SK-N-SH (cell line): ENCODE measurements around the gene LHPP. TPM values are rescaled to one million over a fixed set of nuclear protein-coding genes. Genes with fewer than 3 reads are reported as not detected.

Experiments used
- CTCF ChIA-PET: fragments of 300-600, 350-600 bp; formaldehyde crosslinking; extraction: SDS; loops from one replicate; lab custom pipeline; 2021; lab: Yijun Ruan, JAX
- POLR2A ChIA-PET: fragments of 350-600 bp; sonication (Branson Sonifier 250); formaldehyde crosslinking; extraction: SDS; loops from one replicate; lab custom pipeline; 2020; ENCODE audit warnings: antibody characterized with exemption, inconsistent platforms; lab: Yijun Ruan, JAX
- DNase-seq: peaks from one replicate; pipeline ENCODE4 v3.0.0; 2012
- H2AFZ ChIP-seq: fragments of 200-600 bp; sonication (generic); 2 replicates; pipeline ENCODE4 v1.8.1; 2016; ENCODE audit warnings: antibody characterized with exemption, mild to moderate bottlenecking, low read depth
- H3F3A ChIP-seq: fragments of 200-600 bp; sonication (generic); replicated peaks from 2 replicates; pipeline ENCODE3; 2016; ENCODE audit warnings: antibody characterized with exemption, mild to moderate bottlenecking; ENCODE audit not compliant: insufficient read depth
- H3K27ac ChIP-seq, 2 experiments: fragments of 200-500 bp in 1 of 2; fragments of 200-600 bp in 1 of 2; sonication (Bioruptor generic) in 1 of 2; sonication (generic), shearing (Covaris generic) in 1 of 2; 2 replicates each; pipeline versions ENCODE4 v1.5.1 to v1.6.1; 2014 to 2016; ENCODE audit warnings: low read depth in 2 of 2, inconsistent platforms in 1 of 2, low read length in 1 of 2, mild to moderate bottlenecking in 1 of 2, mixed read lengths in 1 of 2
- H3K27me3 ChIP-seq: fragments of 200-600 bp; sonication (generic), shearing (Covaris generic); 2 replicates; pipeline ENCODE4 v1.6.1; 2016; ENCODE audit warnings: mixed run types; ENCODE audit not compliant: insufficient read depth
- H3K36me3 ChIP-seq, 2 experiments: fragments of 200-500 bp in 1 of 2; fragments of 200-600 bp in 1 of 2; sonication (Bioruptor generic) in 1 of 2; sonication (generic) in 1 of 2; replicated peaks in 1 of 2; 2 replicates each; pipeline versions ENCODE3 to v1.5.1; 2014 to 2016; ENCODE audit warnings: low read length in 1 of 2, mild to moderate bottlenecking in 1 of 2; ENCODE audit not compliant: insufficient read depth in 2 of 2, control insufficient read depth in 1 of 2
- H3K4me1 ChIP-seq, 2 experiments: fragments of 200-500 bp in 1 of 2; fragments of 200-600 bp in 1 of 2; sonication (Bioruptor generic) in 1 of 2; sonication (generic), shearing (Covaris generic) in 1 of 2; 2 replicates each; pipeline versions ENCODE4 v1.5.1 to v1.6.1; 2014 to 2016; ENCODE audit warnings: low read depth in 1 of 2, low read length in 1 of 2, mixed run types in 1 of 2; ENCODE audit not compliant: insufficient read depth in 2 of 2, control insufficient read depth in 1 of 2
- H3K4me2 ChIP-seq: fragments of 200-600 bp; sonication (generic), shearing (Covaris generic); 2 replicates; pipeline ENCODE4 v1.6.1; 2017; ENCODE audit warnings: mixed run types
- H3K4me3 ChIP-seq, 2 experiments: fragments of 200-500 bp in 1 of 2; fragments of 200-600 bp in 1 of 2; sonication (Bioruptor generic) in 1 of 2; sonication (generic), shearing (Covaris generic) in 1 of 2; 2 replicates each; pipeline versions ENCODE4 v1.5.1 to v1.8.1; 2014 to 2016; ENCODE audit warnings: low read depth in 2 of 2, inconsistent platforms in 1 of 2, low read length in 1 of 2, mild to moderate bottlenecking in 1 of 2, mixed read lengths in 1 of 2, moderate library complexity in 1 of 2
- H3K79me2 ChIP-seq: fragments of 200-600 bp; sonication (generic); 2 replicates; pipeline ENCODE4 v1.8.1; 2017; ENCODE audit warnings: mild to moderate bottlenecking; ENCODE audit not compliant: insufficient read depth
- H3K9ac ChIP-seq: fragments of 200-600 bp; sonication (generic); 2 replicates; pipeline ENCODE4 v1.6.1; 2017; ENCODE audit warnings: mixed run types
- H3K9me2 ChIP-seq: fragments of 200-600 bp; sonication (generic); 2 replicates; pipeline ENCODE4 v1.6.1; 2017; ENCODE audit warnings: mixed run types
- H3K9me3 ChIP-seq: fragments of 200-600 bp; sonication (generic); 2 replicates; pipeline ENCODE4 v1.6.1; 2017; ENCODE audit warnings: mixed run types, mild to moderate bottlenecking, moderate library complexity
- H4K20me1 ChIP-seq: fragments of 200-600 bp; sonication (generic); 2 replicates; pipeline ENCODE4 v1.6.1; 2017; ENCODE audit warnings: mild to moderate bottlenecking, mixed run types; ENCODE audit not compliant: insufficient read depth
- FOSL2 ChIP-seq: IDR thresholded peaks from 2 replicates; pipeline ENCODE4 v1.4.0; 2012; ENCODE audit warnings: low read depth, mild to moderate bottlenecking, moderate library complexity, borderline replicate concordance
- GATA2 ChIP-seq: sonication (generic); formaldehyde crosslinking; IDR thresholded peaks from 2 replicates; pipeline ENCODE4 v1.5.0; 2020; ENCODE audit warnings: mild to moderate bottlenecking, missing genetic modification reagents
- MAX ChIP-seq: IDR thresholded peaks from 2 replicates; pipeline ENCODE4 v1.4.0; 2012; ENCODE audit warnings: low read depth
- NFIC ChIP-seq: IDR thresholded peaks from 2 replicates; pipeline ENCODE4 v1.4.0; 2012; ENCODE audit warnings: borderline replicate concordance
- NRF1 ChIP-seq: IDR thresholded peaks from 2 replicates; pipeline ENCODE4 v1.6.1; 2012; ENCODE audit warnings: low read depth, mild to moderate bottlenecking, low read length
- PBX3 ChIP-seq: IDR thresholded peaks from 2 replicates; pipeline ENCODE4; 2012
- POLR2AphosphoS5 ChIP-seq: IDR thresholded peaks from 2 replicates; pipeline ENCODE4 v1.6.1; 2012; ENCODE audit warnings: low read depth, low read length
- RAD21 ChIP-seq: IDR thresholded peaks from 2 replicates; pipeline ENCODE4 v1.6.1; 2012; ENCODE audit warnings: mild to moderate bottlenecking, low read length
- RCOR1 ChIP-seq: fragments of 150-350 bp; IDR thresholded peaks from 2 replicates; pipeline ENCODE4 v1.6.1; 2017; ENCODE audit warnings: antibody characterized with exemption, low read length
- RXRA ChIP-seq: IDR thresholded peaks from 2 replicates; pipeline ENCODE4 v1.4.0; 2012; ENCODE audit warnings: low read depth, mild to moderate bottlenecking, borderline replicate concordance
- SMC3 ChIP-seq: IDR thresholded peaks from 2 replicates; pipeline ENCODE4 v1.6.1; 2012; ENCODE audit warnings: low read depth, low read length, improper control_type of control experiment
- TAF1 ChIP-seq: IDR thresholded peaks from 2 replicates; pipeline ENCODE4 v1.6.1; 2012; ENCODE audit warnings: low read depth, mild to moderate bottlenecking, low read length, moderate library complexity, borderline replicate concordance
- WGBS: methylation state at CpG from one replicate; pipeline ENCODE4 v1.1.6; 2017; ENCODE audit warnings: low lambda C conversion rate; 5-methylcytosine and 5-hydroxymethylcytosine counted together
- polyA plus RNA-seq, 3 experiments: library from polyadenylated mRNA; depleted of rRNA; stranded (reverse); fragments of >200 nt; gene quantifications; 2 replicates each; pipeline ENCODE4 v1.2.3, GENCODE V29; 2012
- TF ChIP-seq, protein P1 (sequence below): IDR thresholded peaks from 2 replicates; pipeline ENCODE4 v1.4.0; 2012; ENCODE audit warnings: low read depth, borderline replicate concordance
- TF ChIP-seq, protein P2 (sequence below): fragments of 200-600 bp; sonication (generic); IDR thresholded peaks from 2 replicates; pipeline ENCODE4 v1.6.1; 2017; ENCODE audit warnings: antibody characterized with exemption, mild to moderate bottlenecking, moderate library complexity
- TF ChIP-seq, protein P3 (sequence below): IDR thresholded peaks from 2 replicates; pipeline ENCODE4 v1.4.0; 2012; ENCODE audit warnings: low read depth, borderline replicate concordance

LHPP gene
- polyA plus RNA-seq, 1 of the 3 experiments (the other 2 are of a cell fraction): 29.8 TPM

DNA sequence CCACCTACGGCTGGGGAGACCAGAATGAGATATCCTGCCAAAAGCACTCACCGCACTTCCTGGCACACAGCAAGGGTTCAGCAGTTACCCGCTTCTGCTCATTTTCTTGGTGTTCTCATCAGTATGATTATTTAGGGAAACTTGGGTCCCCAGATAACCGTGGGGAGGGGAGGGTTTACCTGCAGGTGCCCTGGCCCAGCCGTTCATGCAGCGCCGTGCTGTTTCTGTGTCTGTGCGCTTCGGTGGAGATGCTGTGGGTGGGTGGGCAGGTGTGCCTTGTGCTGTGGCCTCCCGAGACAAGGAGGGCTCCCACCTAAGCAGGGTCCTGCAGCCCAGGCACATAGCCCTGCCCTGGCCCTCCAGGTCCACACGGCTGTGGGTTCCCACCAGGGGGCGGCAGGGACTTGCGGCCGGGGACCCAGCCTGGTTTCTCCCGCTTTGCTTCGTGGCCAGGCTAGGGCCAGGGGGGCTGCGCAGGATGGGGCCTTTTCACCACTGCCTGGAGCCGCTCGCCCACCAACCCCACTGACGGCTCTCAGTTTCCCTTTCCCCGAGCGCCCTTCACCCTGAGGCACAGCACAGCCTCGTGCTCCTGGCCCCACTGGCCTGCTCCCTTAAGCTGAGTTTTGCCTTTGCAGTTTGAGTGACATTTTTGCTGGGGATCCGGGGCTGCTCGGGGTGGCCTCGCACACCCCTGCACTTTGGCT lies 78.5 kb downstream of the LHPP start:
- Histone ChIP-seq H3K27me3 (no peaks in the 10 kb centered on the region), H3K4me2 (no peak overlapping the region), H4K20me1 (no peaks in the 10 kb centered on the region), H2AFZ (no peak overlapping the region), H3K79me2 (no peaks in the 10 kb centered on the region), H3F3A (no peaks in the 10 kb centered on the region), H3K9me2 (no peaks in the 10 kb centered on the region), H3K9me3 (no peaks in the 10 kb centered on the region), H3K27ac (no peak overlapping the region)
- 66% methylated on average over 18 of the region's 26 CpGs for WGBS
- CTCF ChIA-PET: interaction anchor here (0.5 to 15.3 kb wide), 33 partner anchors 8 to 304 kb away, joined by 3 to 192 read pairs (median 4); partner anchors contain the start of genes ABRAXAS2 and FAM53B
- POLR2A ChIA-PET: no interaction called here
- no peak for TF ChIP-seq POLR2AphosphoS5
- peak; percentile 90 for TF ChIP-seq RAD21
- TF ChIP-seq, protein P1, sequence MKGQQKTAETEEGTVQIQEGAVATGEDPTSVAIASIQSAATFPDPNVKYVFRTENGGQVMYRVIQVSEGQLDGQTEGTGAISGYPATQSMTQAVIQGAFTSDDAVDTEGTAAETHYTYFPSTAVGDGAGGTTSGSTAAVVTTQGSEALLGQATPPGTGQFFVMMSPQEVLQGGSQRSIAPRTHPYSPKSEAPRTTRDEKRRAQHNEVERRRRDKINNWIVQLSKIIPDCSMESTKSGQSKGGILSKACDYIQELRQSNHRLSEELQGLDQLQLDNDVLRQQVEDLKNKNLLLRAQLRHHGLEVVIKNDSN: no peak
- no peak for TF ChIP-seq FOSL2
- TF ChIP-seq NRF1: no peak
- TF ChIP-seq, protein P2, sequence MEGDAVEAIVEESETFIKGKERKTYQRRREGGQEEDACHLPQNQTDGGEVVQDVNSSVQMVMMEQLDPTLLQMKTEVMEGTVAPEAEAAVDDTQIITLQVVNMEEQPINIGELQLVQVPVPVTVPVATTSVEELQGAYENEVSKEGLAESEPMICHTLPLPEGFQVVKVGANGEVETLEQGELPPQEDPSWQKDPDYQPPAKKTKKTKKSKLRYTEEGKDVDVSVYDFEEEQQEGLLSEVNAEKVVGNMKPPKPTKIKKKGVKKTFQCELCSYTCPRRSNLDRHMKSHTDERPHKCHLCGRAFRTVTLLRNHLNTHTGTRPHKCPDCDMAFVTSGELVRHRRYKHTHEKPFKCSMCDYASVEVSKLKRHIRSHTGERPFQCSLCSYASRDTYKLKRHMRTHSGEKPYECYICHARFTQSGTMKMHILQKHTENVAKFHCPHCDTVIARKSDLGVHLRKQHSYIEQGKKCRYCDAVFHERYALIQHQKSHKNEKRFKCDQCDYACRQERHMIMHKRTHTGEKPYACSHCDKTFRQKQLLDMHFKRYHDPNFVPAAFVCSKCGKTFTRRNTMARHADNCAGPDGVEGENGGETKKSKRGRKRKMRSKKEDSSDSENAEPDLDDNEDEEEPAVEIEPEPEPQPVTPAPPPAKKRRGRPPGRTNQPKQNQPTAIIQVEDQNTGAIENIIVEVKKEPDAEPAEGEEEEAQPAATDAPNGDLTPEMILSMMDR: peak; percentile 58
- peak; percentile 93 for TF ChIP-seq SMC3
- TF ChIP-seq, all 33 proteins: peak for 3
- no peaks in the 10 kb centered on the region for H3K36me3 ChIP-seq
- no peak overlapping the region for H3K9ac ChIP-seq
- H3K4me3 ChIP-seq: no peak overlapping the region
- peaks cover 0 to 6% of the 10 kb centered on the region in 2 experiments; a peak in 1 of 4 replicates for H3K4me1 ChIP-seq
- peak; percentile 96 for DNase-seq

- TF ChIP-seq GATA2 (CRISPR knock-in tag) (no peak), RXRA (no peak), MAX (no peak), NFIC (no peak), POLR2AphosphoS5 (no peak), PBX3 (no peak), RCOR1 (no peak), TAF1 (no peak)
- TF ChIP-seq, protein P3, sequence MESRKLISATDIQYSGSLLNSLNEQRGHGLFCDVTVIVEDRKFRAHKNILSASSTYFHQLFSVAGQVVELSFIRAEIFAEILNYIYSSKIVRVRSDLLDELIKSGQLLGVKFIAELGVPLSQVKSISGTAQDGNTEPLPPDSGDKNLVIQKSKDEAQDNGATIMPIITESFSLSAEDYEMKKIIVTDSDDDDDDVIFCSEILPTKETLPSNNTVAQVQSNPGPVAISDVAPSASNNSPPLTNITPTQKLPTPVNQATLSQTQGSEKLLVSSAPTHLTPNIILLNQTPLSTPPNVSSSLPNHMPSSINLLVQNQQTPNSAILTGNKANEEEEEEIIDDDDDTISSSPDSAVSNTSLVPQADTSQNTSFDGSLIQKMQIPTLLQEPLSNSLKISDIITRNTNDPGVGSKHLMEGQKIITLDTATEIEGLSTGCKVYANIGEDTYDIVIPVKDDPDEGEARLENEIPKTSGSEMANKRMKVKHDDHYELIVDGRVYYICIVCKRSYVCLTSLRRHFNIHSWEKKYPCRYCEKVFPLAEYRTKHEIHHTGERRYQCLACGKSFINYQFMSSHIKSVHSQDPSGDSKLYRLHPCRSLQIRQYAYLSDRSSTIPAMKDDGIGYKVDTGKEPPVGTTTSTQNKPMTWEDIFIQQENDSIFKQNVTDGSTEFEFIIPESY: no peak
- TF ChIP-seq, protein P1: no peak
- DNase-seq: peak; percentile 48
- POLR2A ChIA-PET: interaction anchor here (1.3 kb wide), 1 partner anchor 200 kb away, joined by 5 read pairs; no protein-coding TSS in a partner anchor
- H3K4me1 ChIP-seq: peaks cover 0 to 1% of the 10 kb centered on the region in 2 experiments; a peak in 1 of 4 replicates
- H3K4me3 ChIP-seq: no peak overlapping the region
- no peaks in the 10 kb centered on the region for H3K79me2 ChIP-seq
- no peaks in the 10 kb centered on the region for H3F3A ChIP-seq
- no peak overlapping the region for H3K27ac ChIP-seq
- no peaks in the 10 kb centered on the region for H3K9me2 ChIP-seq
- H2AFZ ChIP-seq: no peak overlapping the region
- H4K20me1 ChIP-seq: no peaks in the 10 kb centered on the region
- CTCF ChIA-PET: interaction anchor here (0.7 to 15.3 kb wide), 21 partner anchors 11 to 547 kb away, joined by 3 to 192 read pairs (median 4); partner anchors contain the start of genes ABRAXAS2 and FAM53B
- no peaks in the 10 kb centered on the region for H3K9me3 ChIP-seq
- H3K9ac ChIP-seq: no peak overlapping the region
- H3K36me3 ChIP-seq: no peaks in the 10 kb centered on the region
- H3K27me3 ChIP-seq: no peaks in the 10 kb centered on the region
- no peak overlapping the region for H3K4me2 ChIP-seq
- 84% methylated on average over 13 of the region's 23 CpGs for WGBS
These were observed 79.7 kb downstream of the LHPP start for GRCh38 chr10:124541076-124541903.
